ENCODE data around the gene INSC.

GRCh38 chr11:15115686-15116085, 963 bp downstream of the INSC start:
- TF ChIP-seq MAX (IDR thresholded peaks at IDR 0.05) (no peak), CREB1 (IDR thresholded peaks at IDR 0.05; ENCODE audit: low read depth) (no peak), EGR1 (IDR thresholded peaks at IDR 0.05) (no peak), ZBTB7A (IDR thresholded peaks at IDR 0.05; ENCODE audit: low read depth) (no peak), EP300 (IDR thresholded peaks at IDR 0.05; ENCODE audit: borderline replicate concordance) (no peak), NFIC (IDR thresholded peaks at IDR 0.05) (no peak), REST (IDR thresholded peaks at IDR 0.05; ENCODE audit: low read depth) (no peak), USF1 (IDR thresholded peaks at IDR 0.05) (no peak), CEBPB (IDR thresholded peaks at IDR 0.05) (no peak), TAF1 (IDR thresholded peaks at IDR 0.05; ENCODE audit: low read depth) (no peak), RAD21 (IDR thresholded peaks at IDR 0.05; ENCODE audit: low read depth) (no peak), TEAD4 (IDR thresholded peaks at IDR 0.05) (no peak), TCF12 (IDR thresholded peaks at IDR 0.05; ENCODE audit: low read depth) (no peak), FOXM1 (IDR thresholded peaks at IDR 0.05; ENCODE audit: borderline replicate concordance, low read depth) (no peak)
